GM10266 (cell line): ENCODE results near the gene KRTAP10-3.

Experiments used
- DNase-seq: peaks from one replicate; pipeline ENCODE4 v3.0.0; 2012; ENCODE audit errors: extremely low spot score
- TF ChIP-seq, protein P1 (sequence below): IDR thresholded peaks from 2 replicates; pipeline ENCODE4 v1.5.1; 2012; ENCODE audit warnings: mild to moderate bottlenecking, low read depth; ENCODE audit not compliant: control insufficient read depth, insufficient read depth; ENCODE audit errors: missing control alignments

KRTAP10-3 gene

DNA sequence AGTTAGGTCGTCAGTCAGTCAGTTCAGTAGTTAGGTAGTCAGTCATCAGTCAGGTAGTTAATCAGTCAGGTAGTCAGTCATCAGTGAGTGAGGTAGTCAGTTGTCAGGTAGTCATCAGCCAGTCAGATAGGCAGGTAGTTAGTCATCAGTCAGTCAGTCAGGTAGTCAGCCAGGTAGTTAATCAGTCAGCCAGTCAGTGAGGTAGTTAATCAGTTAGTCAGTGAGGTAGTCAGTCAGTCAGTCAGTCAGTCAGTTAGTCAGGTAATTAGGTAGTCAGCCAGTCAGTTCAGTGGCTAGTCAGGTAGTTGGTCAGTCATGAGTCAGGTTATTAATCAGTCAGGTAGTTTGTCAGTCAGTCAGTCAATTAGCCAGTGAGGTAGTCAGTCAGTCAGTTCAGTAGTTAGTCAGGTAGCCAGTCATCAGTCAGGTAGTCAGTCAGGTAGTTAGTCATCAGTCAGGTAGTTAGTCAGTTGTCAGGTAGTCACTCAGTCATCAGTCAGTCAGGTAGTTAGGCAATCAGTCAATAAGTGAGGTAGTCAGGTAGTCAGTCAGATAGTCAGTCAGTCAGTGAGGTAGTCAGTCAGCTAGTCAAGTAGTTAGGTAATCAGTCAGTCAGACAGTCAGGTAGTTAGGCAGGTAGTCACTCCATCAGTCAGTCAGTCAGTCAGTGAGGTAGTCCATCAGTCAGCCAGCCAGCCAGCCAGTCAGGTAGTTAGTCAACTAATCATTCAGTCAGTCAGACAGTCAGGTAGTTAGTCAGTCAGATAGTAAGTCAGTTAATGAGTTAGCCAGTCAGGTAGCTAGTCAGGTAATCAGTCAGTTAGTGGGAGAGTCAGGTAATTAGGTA lies 34.8 kb downstream of the KRTAP10-3 start:
- TF ChIP-seq, protein P1, sequence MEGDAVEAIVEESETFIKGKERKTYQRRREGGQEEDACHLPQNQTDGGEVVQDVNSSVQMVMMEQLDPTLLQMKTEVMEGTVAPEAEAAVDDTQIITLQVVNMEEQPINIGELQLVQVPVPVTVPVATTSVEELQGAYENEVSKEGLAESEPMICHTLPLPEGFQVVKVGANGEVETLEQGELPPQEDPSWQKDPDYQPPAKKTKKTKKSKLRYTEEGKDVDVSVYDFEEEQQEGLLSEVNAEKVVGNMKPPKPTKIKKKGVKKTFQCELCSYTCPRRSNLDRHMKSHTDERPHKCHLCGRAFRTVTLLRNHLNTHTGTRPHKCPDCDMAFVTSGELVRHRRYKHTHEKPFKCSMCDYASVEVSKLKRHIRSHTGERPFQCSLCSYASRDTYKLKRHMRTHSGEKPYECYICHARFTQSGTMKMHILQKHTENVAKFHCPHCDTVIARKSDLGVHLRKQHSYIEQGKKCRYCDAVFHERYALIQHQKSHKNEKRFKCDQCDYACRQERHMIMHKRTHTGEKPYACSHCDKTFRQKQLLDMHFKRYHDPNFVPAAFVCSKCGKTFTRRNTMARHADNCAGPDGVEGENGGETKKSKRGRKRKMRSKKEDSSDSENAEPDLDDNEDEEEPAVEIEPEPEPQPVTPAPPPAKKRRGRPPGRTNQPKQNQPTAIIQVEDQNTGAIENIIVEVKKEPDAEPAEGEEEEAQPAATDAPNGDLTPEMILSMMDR: no peak
- no peak for DNase-seq

DNA sequence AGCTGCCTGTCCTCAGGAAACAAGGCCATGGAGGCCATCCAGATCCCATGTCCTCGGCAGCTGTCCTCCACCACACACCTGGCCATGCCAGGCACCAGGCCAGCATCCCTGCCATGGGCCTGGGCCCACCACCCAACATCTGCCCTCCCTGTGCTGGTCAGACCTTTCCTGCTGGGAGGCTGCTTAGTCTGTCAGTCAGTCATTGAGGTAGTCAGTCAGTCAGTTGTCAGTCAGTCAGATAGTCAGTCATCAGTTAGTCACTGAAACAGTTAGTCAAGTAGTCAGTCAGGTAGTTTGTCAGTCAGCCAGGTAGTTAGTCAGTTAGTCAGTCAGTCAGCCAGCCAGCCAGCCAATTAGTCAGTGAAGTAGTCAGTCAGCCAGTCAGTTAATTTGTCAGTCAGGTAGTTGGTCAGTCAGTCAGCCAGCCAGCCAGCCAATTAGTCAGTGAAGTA lies 35.8 kb downstream of the KRTAP10-3 start:
- TF ChIP-seq, protein P1: no peak
- no peak for DNase-seq

DNA sequence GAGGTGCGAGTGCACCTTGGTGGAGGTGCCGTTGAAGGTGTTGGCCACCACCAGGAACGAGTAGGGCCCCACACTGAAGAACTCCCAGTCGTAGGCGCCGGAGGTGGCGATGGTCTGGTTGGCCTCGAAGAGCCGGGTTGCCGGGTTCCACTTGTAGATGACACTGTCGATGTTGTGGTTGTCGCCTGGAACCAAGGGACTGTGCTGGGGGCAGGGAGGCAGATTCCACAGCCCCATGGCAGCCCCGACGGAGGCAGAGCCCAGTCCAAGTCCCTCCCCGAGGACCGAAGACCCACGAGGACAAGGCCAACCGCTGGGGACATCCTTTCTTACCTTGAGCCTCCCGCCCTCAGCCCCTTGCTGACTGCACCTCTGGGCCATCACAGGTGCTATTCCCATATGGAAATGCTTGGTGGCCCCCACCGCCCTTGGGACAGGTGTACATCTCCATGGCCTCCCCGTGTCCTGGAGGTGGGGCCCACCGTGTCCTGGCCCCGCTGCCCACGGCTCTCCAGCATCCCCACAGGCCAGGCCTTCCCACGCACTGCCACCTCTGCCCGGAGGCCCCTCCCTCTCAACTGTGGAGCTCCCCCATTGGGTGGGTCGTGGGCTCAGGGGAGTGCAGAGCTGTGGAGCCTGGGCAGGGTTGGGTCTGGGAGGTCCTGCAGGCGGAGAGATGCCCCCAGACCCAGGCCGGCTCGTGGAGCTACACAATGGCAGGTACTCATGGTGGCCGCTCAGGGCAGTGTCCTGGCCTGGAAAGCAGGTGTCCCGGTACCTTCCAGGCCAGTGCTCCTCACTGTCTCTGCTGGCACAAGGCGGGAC lies 36.5 kb downstream of the KRTAP10-3 start:
- DNase-seq: no peak
- TF ChIP-seq, protein P1: no peak

DNA sequence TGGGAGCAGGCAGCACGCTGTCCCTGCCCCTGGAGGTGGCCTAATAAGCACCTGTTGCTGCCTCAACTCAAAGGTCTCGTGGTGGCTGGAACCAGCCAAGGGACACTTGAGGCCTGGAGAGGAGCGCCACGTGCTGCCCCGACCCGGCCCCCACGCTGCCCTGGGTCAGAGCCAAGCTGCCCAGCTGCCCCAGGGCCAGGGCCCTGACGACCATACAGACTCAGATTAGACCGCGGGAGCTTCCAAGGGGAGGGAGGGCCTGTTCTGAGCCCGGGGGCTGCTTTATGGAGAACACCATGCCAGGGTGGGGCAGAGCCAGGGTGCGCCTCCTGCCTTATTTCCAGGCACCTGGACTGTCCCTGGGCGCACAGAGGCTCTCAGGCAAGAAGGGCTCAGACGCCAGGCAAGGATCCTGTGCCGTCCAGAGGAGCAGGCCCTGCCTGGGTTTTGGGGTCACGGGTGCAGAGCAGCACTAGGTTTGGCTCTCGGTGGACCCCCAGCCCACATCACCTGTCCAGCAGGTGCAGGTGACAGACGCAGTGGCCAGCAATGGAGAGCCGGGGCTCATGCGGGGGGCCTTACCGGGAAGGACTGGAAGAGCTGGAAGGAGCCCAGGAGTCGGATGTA lies 37.2 kb downstream of the KRTAP10-3 start:
- DNase-seq: no peak
- TF ChIP-seq, protein P1: no peak

DNA sequence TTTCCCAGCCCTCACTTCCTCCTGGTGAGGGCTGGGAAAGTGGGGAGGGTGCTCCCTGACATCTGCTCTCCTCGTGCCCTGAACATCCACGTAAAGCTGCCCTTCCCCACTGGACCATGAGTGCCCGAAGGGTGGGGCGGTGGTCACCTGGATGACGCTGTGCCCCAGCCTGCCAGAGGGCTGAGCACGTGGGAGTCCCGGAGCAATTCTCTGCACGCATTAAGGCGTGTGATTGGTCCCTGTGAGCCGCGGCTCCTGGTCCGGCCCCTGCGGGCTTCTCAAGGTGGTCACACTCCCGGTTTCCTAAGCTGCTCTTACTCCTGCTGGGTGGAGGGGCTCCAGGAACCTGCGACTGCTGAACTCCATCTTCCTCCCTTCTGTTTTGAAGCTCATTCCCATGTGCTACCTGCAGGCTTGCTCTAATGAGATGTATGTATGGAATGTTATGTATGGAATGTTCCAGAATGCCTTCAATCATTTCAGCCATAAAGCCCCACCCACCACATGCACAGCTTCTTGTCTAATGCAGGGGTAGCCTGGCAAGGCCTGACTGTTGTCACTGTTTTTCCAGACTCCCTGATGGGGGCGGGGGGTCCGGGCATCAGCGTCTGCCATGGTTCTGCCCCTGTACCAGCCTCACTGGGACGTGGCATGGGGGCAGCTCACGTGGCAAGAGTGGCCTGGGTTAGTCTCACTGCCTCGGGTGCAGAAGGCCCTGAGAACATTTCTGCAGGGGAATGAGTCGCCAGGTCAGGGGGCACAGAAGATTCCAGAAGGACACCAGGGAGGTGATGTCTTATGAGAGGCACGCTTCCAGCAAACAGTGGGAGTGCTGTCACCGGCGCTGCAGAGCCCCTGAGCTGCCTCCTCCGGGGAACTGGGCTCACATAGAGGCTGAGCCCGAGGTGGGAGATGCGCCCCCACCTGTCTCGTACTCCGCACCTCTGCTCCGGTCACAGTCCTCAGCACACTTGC lies 38.0 kb downstream of the KRTAP10-3 start:
- TF ChIP-seq, protein P1: no peak
- DNase-seq: no peak

DNA sequence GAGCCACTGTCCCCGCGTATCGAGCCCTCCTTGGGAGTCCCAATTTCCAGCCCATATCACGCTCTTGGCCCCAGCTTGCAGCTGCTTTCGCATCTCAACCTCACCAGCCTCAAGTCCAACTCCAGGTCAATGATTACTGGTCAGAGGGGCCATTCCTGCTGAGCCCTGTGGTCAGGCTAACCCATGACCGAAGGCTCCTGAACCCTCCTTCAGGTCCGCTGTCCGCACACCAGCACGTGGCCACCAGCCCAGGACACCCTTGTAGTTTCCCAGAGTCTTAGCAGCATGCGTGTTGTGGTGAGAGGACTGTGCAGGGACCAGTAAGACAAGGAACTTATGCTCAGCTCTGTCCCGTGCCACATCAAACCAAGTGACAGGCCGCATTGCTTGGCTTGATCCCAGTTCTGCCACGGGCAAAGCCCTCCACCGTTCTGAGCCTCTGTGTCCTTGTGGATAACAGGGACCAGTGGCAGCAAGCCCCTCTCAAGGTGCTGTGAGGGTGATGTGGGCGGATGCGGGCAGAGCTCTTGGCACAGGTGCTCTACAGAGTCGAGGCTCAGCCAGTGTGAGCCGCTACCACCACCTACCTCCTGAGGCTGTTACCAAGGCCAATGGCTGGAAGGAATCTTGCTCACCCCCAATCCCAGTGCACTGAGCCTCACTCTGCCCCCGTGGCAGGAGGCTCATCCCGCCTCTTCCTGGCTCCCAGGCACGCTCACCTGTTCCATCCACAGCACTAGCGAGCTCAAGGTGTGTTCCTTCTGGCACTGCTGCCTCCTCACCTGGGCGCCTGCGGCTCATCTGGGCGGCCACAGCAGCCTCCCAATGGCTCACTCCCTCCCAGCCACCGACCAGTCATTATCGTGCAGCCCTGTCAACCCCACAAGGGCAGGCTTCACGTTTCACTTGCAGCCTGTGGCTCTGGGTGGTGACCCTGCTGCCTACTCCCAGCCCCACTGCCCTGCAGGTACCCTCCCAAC lies 39.0 kb downstream of the KRTAP10-3 start:
- TF ChIP-seq, protein P1: no peak
- no peak for DNase-seq
